HepG2 (cell line): Measurements from ENCODE around the gene RAB40C. TPM values are rescaled to one million over a fixed set of nuclear protein-coding genes. Genes with fewer than 3 reads are reported as not detected.
A peak's percentile ranks its signal among the peaks of the same experiment; 100 is the strongest.

Experiments used
- ARID4A ChIP-seq: sonication (generic); formaldehyde crosslinking; IDR thresholded peaks from 2 replicates; pipeline ENCODE4 v1.5.0; 2020; ENCODE audit warnings: mild to moderate bottlenecking, missing genetic modification reagents, borderline replicate concordance
- CCDC6 ChIP-seq: sonication (generic); formaldehyde crosslinking; IDR thresholded peaks from 2 replicates; pipeline ENCODE4 v1.8.1; 2022; ENCODE audit warnings: mild to moderate bottlenecking, missing genetic modification reagents, moderate library complexity
- GLI4 ChIP-seq: sonication (generic); formaldehyde crosslinking; IDR thresholded peaks from 2 replicates; pipeline ENCODE4 v1.5.1; 2020; ENCODE audit warnings: missing genetic modification reagents, mild to moderate bottlenecking, moderate library complexity, borderline replicate concordance
- HMGA1 ChIP-seq: sonication (generic); formaldehyde crosslinking; conservative IDR thresholded peaks from 2 replicates; pipeline ENCODE4 v1.4.0; 2020; ENCODE audit warnings: missing genetic modification reagents
- KMT2B ChIP-seq: IDR thresholded peaks from 2 replicates; pipeline ENCODE4 v1.6.1; 2016; ENCODE audit warnings: missing genetic modification reagents, missing compliant biosample characterization
- MED1 ChIP-seq: sonication (generic); formaldehyde crosslinking; IDR thresholded peaks from 2 replicates; pipeline ENCODE4 v1.4.0; 2020; ENCODE audit warnings: missing genetic modification reagents
- MEF2D ChIP-seq: sonication (generic); formaldehyde crosslinking; IDR thresholded peaks from 2 replicates; pipeline ENCODE4 v1.5.1; 2020; ENCODE audit warnings: mild to moderate bottlenecking, missing genetic modification reagents
- NFKB2 ChIP-seq: sonication (generic); formaldehyde crosslinking; IDR thresholded peaks from 2 replicates; pipeline ENCODE4 v1.4.0; 2020; ENCODE audit warnings: missing genetic modification reagents, borderline replicate concordance
- RAD51 ChIP-seq: fragments of 450-650 bp; IDR thresholded peaks from 2 replicates; pipeline ENCODE4 v1.6.1; 2016; ENCODE audit warnings: borderline replicate concordance
- ZNF143 ChIP-seq: sonication (generic); formaldehyde crosslinking; IDR thresholded peaks from 2 replicates; pipeline ENCODE4 v1.4.0; 2020; ENCODE audit warnings: missing genetic modification reagents
- ZNF253 ChIP-seq: sonication (generic); formaldehyde crosslinking; IDR thresholded peaks from 2 replicates; pipeline ENCODE4 v1.8.0; 2022; ENCODE audit warnings: mild to moderate bottlenecking, missing genetic modification reagents, borderline replicate concordance
- ZNF282 ChIP-seq: fragments of 450-650 bp; IDR thresholded peaks from 2 replicates; pipeline ENCODE4 v1.6.1; 2018; ENCODE audit not compliant: partially characterized antibody
- ZNF382 ChIP-seq: sonication (generic); formaldehyde crosslinking; IDR thresholded peaks from 2 replicates; pipeline ENCODE4 v1.5.0; 2020; ENCODE audit warnings: missing genetic modification reagents, mild to moderate bottlenecking, borderline replicate concordance
- ZNF446 ChIP-seq: sonication (generic); formaldehyde crosslinking; IDR thresholded peaks from 2 replicates; pipeline ENCODE4 v1.5.0; 2020; ENCODE audit warnings: mild to moderate bottlenecking, missing genetic modification reagents
- ZNF501 ChIP-seq: sonication (generic); formaldehyde crosslinking; IDR thresholded peaks from 2 replicates; pipeline ENCODE4 v1.5.1; 2020; ENCODE audit warnings: mild to moderate bottlenecking, moderate library complexity, missing genetic modification reagents
- ZNF629 ChIP-seq: sonication (generic); formaldehyde crosslinking; conservative IDR thresholded peaks from 2 replicates; pipeline ENCODE4 v1.5.0; 2020; ENCODE audit warnings: missing genetic modification reagents
- ZNF773 ChIP-seq: sonication (generic); formaldehyde crosslinking; IDR thresholded peaks from 2 replicates; pipeline ENCODE4 v1.4.0; 2020; ENCODE audit warnings: missing genetic modification reagents, borderline replicate concordance
- polyA plus RNA-seq, 8 experiments: library from polyadenylated mRNA; depleted of rRNA in 3 of 8; stranded (reverse) in 7 of 8; unstranded in 1 of 8; fragments of >200 nt; fragmentation: Illumina TruSeq in 4 of 8; extraction: Trizol in 4 of 8; gene quantifications; 2 replicates each; pipeline versions ENCODE4 v1.2.1 to v1.2.3, GENCODE V29; 2011 to 2016; ENCODE audit warnings: low read depth in 4 of 8, missing spikeins in 1 of 8, mixed read lengths in 1 of 8; ENCODE audit not compliant: insufficient read depth in 1 of 8
- total RNA-seq, 5 experiments: library from RNA; depleted of rRNA; stranded (reverse); fragments of >200 nt; fragmentation: Illumina TruSeq; extraction: Trizol; gene quantifications; 2 replicates each; pipeline ENCODE4 v1.2.3, GENCODE V29; 2016; ENCODE audit warnings: low read depth in 1 of 5
- TF ChIP-seq, protein P1 (sequence below): sonication (generic); formaldehyde crosslinking; conservative IDR thresholded peaks from 2 replicates; pipeline ENCODE4 v1.8.1; 2023; ENCODE audit warnings: missing genetic modification reagents
- TF ChIP-seq, protein P2 (sequence below): conservative IDR thresholded peaks from 2 replicates; pipeline ENCODE4 v1.6.1; 2018; ENCODE audit warnings: missing genetic modification reagents
- TF ChIP-seq, protein P3 (sequence below): sonication (generic); formaldehyde crosslinking; IDR thresholded peaks from 2 replicates; pipeline ENCODE4 v1.4.0; 2020; ENCODE audit warnings: missing genetic modification reagents

The RAB40C gene
- total and polyA plus RNA-seq, 2 of the 13 experiments (the other 11 are each of a cell fraction or from before 2014, with no cell fraction given): 7.7 to 11.5 TPM

GRCh38 chr16:588889-589657, 793 bp upstream of the RAB40C start (continued):
- TF ChIP-seq ARID4A (CRISPR knock-in tag): peak; percentile 75; the same call in 1 of the 2 replicates
- no peak for TF ChIP-seq ZNF446 (CRISPR knock-in tag)
- TF ChIP-seq ZNF382 (CRISPR knock-in tag): no peak
- TF ChIP-seq MED1 (CRISPR knock-in tag): peak; percentile 27; the same call in 1 of the 2 replicates
- no peak for TF ChIP-seq NFKB2 (CRISPR knock-in tag)
- TF ChIP-seq ZNF773: no peak
- TF ChIP-seq GLI4 (CRISPR knock-in tag): no peak
- TF ChIP-seq, protein P1, sequence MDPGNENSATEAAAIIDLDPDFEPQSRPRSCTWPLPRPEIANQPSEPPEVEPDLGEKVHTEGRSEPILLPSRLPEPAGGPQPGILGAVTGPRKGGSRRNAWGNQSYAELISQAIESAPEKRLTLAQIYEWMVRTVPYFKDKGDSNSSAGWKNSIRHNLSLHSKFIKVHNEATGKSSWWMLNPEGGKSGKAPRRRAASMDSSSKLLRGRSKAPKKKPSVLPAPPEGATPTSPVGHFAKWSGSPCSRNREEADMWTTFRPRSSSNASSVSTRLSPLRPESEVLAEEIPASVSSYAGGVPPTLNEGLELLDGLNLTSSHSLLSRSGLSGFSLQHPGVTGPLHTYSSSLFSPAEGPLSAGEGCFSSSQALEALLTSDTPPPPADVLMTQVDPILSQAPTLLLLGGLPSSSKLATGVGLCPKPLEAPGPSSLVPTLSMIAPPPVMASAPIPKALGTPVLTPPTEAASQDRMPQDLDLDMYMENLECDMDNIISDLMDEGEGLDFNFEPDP (CRISPR knock-in tag): no peak
- TF ChIP-seq ZNF253 (CRISPR knock-in tag): no peak
- TF ChIP-seq ZNF501 (CRISPR knock-in tag): peak; percentile 61; the same call in 1 of the 2 replicates
- no peak for TF ChIP-seq ZNF143
- TF ChIP-seq MEF2D: no peak
- TF ChIP-seq HMGA1 (CRISPR knock-in tag): no peak
- TF ChIP-seq, protein P2, sequence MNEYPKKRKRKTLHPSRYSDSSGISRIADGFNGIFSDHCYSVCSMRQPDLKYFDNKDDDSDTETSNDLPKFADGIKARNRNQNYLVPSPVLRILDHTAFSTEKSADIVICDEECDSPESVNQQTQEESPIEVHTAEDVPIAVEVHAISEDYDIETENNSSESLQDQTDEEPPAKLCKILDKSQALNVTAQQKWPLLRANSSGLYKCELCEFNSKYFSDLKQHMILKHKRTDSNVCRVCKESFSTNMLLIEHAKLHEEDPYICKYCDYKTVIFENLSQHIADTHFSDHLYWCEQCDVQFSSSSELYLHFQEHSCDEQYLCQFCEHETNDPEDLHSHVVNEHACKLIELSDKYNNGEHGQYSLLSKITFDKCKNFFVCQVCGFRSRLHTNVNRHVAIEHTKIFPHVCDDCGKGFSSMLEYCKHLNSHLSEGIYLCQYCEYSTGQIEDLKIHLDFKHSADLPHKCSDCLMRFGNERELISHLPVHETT (CRISPR knock-in tag): peak; percentile 50; the same call in 1 of the 2 replicates
- TF ChIP-seq CCDC6 (CRISPR knock-in tag): peak; percentile 84
- TF ChIP-seq, protein P3, sequence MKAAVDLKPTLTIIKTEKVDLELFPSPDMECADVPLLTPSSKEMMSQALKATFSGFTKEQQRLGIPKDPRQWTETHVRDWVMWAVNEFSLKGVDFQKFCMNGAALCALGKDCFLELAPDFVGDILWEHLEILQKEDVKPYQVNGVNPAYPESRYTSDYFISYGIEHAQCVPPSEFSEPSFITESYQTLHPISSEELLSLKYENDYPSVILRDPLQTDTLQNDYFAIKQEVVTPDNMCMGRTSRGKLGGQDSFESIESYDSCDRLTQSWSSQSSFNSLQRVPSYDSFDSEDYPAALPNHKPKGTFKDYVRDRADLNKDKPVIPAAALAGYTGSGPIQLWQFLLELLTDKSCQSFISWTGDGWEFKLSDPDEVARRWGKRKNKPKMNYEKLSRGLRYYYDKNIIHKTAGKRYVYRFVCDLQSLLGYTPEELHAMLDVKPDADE (CRISPR knock-in tag): no peak
- TF ChIP-seq ZNF629 (CRISPR knock-in tag): no peak
- TF ChIP-seq RAD51: no peak
- TF ChIP-seq ZNF282: no peak
- peak; percentile 87 for TF ChIP-seq KMT2B (CRISPR knock-in tag)
